ENCODE results near the gene HNRNPDL. TPM values are rescaled to one million over a fixed set of nuclear protein-coding genes. Genes with fewer than 3 reads are reported as not detected.

The HNRNPDL gene
- polyA plus RNA-seq, 1 of the 3 experiments (the other 2 are of a cell fraction), result 210 TPM

DNA sequence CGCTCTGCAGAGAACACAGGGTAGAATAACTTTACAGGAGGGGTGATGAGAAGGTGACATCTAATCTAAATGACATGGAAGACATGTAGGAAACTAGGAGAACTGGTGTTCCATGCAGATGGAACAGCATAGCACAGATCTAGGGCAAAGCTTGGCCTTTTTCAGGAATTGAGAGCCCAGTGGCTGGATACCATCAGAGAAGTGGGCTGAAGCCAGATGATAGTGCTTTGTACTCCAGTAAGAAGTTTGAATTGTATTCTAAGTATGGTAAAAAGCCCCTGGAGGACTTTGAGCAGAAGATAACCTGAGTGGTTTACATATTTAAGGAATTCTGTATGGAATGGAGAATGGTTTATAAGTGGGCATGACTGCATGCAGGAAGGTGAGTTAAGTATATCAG is 33.0 kb upstream of the HNRNPDL start:
- 90% methylated on average over 1 of the region's 1 CpG for WGBS (ENCODE audit: low lambda C conversion rate)
- no peak for DNase-seq
- H3K9ac ChIP-seq, result no peak overlapping the region
- no peaks in the 10 kb centered on the region for H3K79me2 ChIP-seq (ENCODE audit: insufficient read depth)
- H3F3A ChIP-seq (replicated peaks; ENCODE audit: insufficient read depth), result peaks cover 29% of the 10 kb centered on the region
- no peak overlapping the region for H2AFZ ChIP-seq (ENCODE audit: low read depth)
- POLR2A ChIA-PET, result no interaction called here
- CTCF ChIA-PET, result interaction anchor here (1.5 to 3.3 kb wide), 3 partner anchors 70 to 276 kb away, joined by 4 to 16 read pairs (median 5); no protein-coding TSS in a partner anchor
- H3K9me2 ChIP-seq, result no peaks in the 10 kb centered on the region
- H3K4me1 ChIP-seq (ENCODE audit: control insufficient read depth in 1 of 2, insufficient read depth in 2 of 2, low read depth in 1 of 2, low read length in 1 of 2), result no peaks in the 10 kb centered on the region; a peak in 1 of 4 replicates
- H4K20me1 ChIP-seq (ENCODE audit: insufficient read depth), result no peaks in the 10 kb centered on the region
- no peak for TF ChIP-seq FOXJ3 (CRISPR knock-in tag; IDR thresholded peaks at IDR 0.05)
- TF ChIP-seq POLR2AphosphoS5 (IDR thresholded peaks at IDR 0.05; ENCODE audit: low read depth, low read length), result no peak
- no peak for TF ChIP-seq RFX5 (IDR thresholded peaks at IDR 0.05; ENCODE audit: low read length)
- TF ChIP-seq, protein P1, sequence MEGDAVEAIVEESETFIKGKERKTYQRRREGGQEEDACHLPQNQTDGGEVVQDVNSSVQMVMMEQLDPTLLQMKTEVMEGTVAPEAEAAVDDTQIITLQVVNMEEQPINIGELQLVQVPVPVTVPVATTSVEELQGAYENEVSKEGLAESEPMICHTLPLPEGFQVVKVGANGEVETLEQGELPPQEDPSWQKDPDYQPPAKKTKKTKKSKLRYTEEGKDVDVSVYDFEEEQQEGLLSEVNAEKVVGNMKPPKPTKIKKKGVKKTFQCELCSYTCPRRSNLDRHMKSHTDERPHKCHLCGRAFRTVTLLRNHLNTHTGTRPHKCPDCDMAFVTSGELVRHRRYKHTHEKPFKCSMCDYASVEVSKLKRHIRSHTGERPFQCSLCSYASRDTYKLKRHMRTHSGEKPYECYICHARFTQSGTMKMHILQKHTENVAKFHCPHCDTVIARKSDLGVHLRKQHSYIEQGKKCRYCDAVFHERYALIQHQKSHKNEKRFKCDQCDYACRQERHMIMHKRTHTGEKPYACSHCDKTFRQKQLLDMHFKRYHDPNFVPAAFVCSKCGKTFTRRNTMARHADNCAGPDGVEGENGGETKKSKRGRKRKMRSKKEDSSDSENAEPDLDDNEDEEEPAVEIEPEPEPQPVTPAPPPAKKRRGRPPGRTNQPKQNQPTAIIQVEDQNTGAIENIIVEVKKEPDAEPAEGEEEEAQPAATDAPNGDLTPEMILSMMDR (IDR thresholded peaks at IDR 0.05), result no peak
- no peak for TF ChIP-seq RCOR1 (IDR thresholded peaks at IDR 0.05; ENCODE audit: low read length)
- TF ChIP-seq, protein P2, sequence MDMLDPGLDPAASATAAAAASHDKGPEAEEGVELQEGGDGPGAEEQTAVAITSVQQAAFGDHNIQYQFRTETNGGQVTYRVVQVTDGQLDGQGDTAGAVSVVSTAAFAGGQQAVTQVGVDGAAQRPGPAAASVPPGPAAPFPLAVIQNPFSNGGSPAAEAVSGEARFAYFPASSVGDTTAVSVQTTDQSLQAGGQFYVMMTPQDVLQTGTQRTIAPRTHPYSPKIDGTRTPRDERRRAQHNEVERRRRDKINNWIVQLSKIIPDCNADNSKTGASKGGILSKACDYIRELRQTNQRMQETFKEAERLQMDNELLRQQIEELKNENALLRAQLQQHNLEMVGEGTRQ (IDR thresholded peaks at IDR 0.05; ENCODE audit: borderline replicate concordance, low read depth, low read length), result no peak
- TF ChIP-seq, protein P3, sequence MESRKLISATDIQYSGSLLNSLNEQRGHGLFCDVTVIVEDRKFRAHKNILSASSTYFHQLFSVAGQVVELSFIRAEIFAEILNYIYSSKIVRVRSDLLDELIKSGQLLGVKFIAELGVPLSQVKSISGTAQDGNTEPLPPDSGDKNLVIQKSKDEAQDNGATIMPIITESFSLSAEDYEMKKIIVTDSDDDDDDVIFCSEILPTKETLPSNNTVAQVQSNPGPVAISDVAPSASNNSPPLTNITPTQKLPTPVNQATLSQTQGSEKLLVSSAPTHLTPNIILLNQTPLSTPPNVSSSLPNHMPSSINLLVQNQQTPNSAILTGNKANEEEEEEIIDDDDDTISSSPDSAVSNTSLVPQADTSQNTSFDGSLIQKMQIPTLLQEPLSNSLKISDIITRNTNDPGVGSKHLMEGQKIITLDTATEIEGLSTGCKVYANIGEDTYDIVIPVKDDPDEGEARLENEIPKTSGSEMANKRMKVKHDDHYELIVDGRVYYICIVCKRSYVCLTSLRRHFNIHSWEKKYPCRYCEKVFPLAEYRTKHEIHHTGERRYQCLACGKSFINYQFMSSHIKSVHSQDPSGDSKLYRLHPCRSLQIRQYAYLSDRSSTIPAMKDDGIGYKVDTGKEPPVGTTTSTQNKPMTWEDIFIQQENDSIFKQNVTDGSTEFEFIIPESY (IDR thresholded peaks at IDR 0.05; ENCODE audit: borderline replicate concordance, low read depth), result no peak
- TF ChIP-seq RAD21 (IDR thresholded peaks at IDR 0.05; ENCODE audit: low read length), result no peak
- no peaks in the 10 kb centered on the region for H3K27me3 ChIP-seq (ENCODE audit: insufficient read depth)
- no peaks in the 10 kb centered on the region for H3K9me3 ChIP-seq
- no peak overlapping the region for H3K4me3 ChIP-seq (ENCODE audit: low read depth in 2 of 2, low read length in 1 of 2)
- no peak overlapping the region for H3K4me2 ChIP-seq
- peaks cover 34 to 35% of the 10 kb centered on the region in 2 experiments for H3K36me3 ChIP-seq (replicated peaks in 1 of 2; ENCODE audit: control insufficient read depth in 1 of 2, insufficient read depth in 2 of 2, low read length in 1 of 2)
- H3K27ac ChIP-seq (ENCODE audit: low read depth in 2 of 2, low read length in 1 of 2), result no peak overlapping the region

DNA sequence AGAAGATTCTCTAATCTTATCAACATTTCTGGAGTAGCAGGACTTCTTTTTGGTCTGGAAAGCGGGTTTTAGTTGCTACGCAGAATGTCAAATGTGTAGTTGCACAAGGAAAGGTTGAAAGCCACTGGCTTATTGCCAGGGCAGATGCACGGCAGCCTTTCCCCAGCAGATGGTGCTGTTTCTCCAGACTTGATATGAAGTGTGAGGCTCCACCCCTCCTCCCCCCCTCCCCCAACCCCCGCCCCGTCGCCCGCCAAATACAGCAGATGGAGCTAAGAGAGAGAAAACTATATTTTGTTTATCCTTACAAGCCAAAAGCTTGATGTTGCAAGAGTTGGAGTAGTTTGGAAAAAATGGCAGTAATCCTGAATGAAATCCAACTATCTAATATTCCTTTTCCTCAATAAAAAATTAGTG is 32.2 kb upstream of the HNRNPDL start:
- Histone ChIP-seq H3K27me3 (ENCODE audit: insufficient read depth) (no peaks in the 10 kb centered on the region), H3K4me3 (ENCODE audit: low read depth in 2 of 2, low read length in 1 of 2) (no peak overlapping the region), H3F3A (replicated peaks; ENCODE audit: insufficient read depth) (peaks cover 29% of the 10 kb centered on the region), H3K9me2 (no peaks in the 10 kb centered on the region), H3K27ac (ENCODE audit: low read depth in 2 of 2, low read length in 1 of 2) (no peak overlapping the region), H4K20me1 (ENCODE audit: insufficient read depth) (no peaks in the 10 kb centered on the region), H2AFZ (ENCODE audit: low read depth) (no peak overlapping the region), H3K79me2 (ENCODE audit: insufficient read depth) (no peaks in the 10 kb centered on the region), H3K4me2 (no peak overlapping the region), H3K9ac (no peak overlapping the region), H3K9me3 (no peaks in the 10 kb centered on the region), H3K36me3 (replicated peaks in 1 of 2; ENCODE audit: control insufficient read depth in 1 of 2, insufficient read depth in 2 of 2, low read length in 1 of 2) (peaks cover 32 to 35% of the 10 kb centered on the region in 2 experiments), H3K4me1 (ENCODE audit: control insufficient read depth in 1 of 2, insufficient read depth in 2 of 2, low read depth in 1 of 2, low read length in 1 of 2) (no peaks in the 10 kb centered on the region; a peak in 1 of 4 replicates)
- 19% methylated on average over 7 of the region's 7 CpGs for WGBS (ENCODE audit: low lambda C conversion rate)
- ChIA-PET CTCF (interaction anchor here (0.5 to 3.3 kb wide), 18 partner anchors 10 to 802 kb away, joined by 3 to 20 read pairs (median 4); partner anchors contain the start of gene SCD5), POLR2A (no interaction called here)
- peak; percentile 89 for DNase-seq
- TF ChIP-seq FOXM1 (IDR thresholded peaks at IDR 0.05; ENCODE audit: low read depth) (no peak), CHD2 (IDR thresholded peaks at IDR 0.05; ENCODE audit: low read length, partially characterized antibody) (peak; percentile 24), RFX5 (IDR thresholded peaks at IDR 0.05; ENCODE audit: low read length) (no peak), SIN3A (IDR thresholded peaks at IDR 0.05; ENCODE audit: borderline replicate concordance, low read depth, low read length) (no peak), EP300 (IDR thresholded peaks at IDR 0.05; ENCODE audit: borderline replicate concordance in 1 of 2, low read depth in 1 of 2, low read length in 1 of 2) (no peak), NFIC (IDR thresholded peaks at IDR 0.05; ENCODE audit: borderline replicate concordance) (peak; percentile 77), TAF1 (IDR thresholded peaks at IDR 0.05; ENCODE audit: borderline replicate concordance, low read depth, low read length) (no peak), JUND (IDR thresholded peaks at IDR 0.05) (no peak), SMC3 (IDR thresholded peaks at IDR 0.05; ENCODE audit: low read depth, low read length) (peak; percentile 66), TEAD4 (IDR thresholded peaks at IDR 0.05; ENCODE audit: borderline replicate concordance, insufficient read depth) (no peak), RXRA (IDR thresholded peaks at IDR 0.05; ENCODE audit: borderline replicate concordance, low read depth) (no peak), EZH2phosphoT487 (IDR thresholded peaks at IDR 0.05; ENCODE audit: borderline replicate concordance, low read depth) (no peak), GABPA (IDR thresholded peaks at IDR 0.05; ENCODE audit: low read depth) (no peak)
- TF ChIP-seq, protein P4, sequence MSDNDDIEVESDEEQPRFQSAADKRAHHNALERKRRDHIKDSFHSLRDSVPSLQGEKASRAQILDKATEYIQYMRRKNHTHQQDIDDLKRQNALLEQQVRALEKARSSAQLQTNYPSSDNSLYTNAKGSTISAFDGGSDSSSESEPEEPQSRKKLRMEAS (IDR thresholded peaks at IDR 0.05; ENCODE audit: low read depth), result no peak
- TF ChIP-seq, protein P3 (IDR thresholded peaks at IDR 0.05; ENCODE audit: borderline replicate concordance, low read depth), result no peak

All from SK-N-SH (cell line).